ENCODE measurements around the gene DCLK2. TPM values are rescaled to one million over a fixed set of nuclear protein-coding genes. Genes with fewer than 3 reads are reported as not detected.

The DCLK2 gene
- total and polyA plus RNA-seq, 9 donors, result 4.4 to 9.8 (median 7.2) TPM

GRCh38 chr4:150207871-150208270 lies 129.6 kb downstream of the DCLK2 start:
- DNase-seq, result no peak
- Histone ChIP-seq H3K4me1 (ENCODE audit: insufficient read depth) (peaks cover 2% of the 10 kb centered on the region), H3K9me3 (no peaks in the 10 kb centered on the region), H3K36me3 (no peaks in the 10 kb centered on the region), H3K27ac (no peak overlapping the region), H3K27me3 (no peaks in the 10 kb centered on the region), H3K4me3 (no peak overlapping the region)
- WGBS, 3 donors, result 92 to 97% (median 96%) methylated on average over 2 of the region's 2 CpGs
- intact Hi-C loops (cut with DNase I), result loop anchor here in 1 of 4 donors (10.0 kb wide), 1 partner anchor 133 kb away; the partner anchor contains the start of gene DCLK2
- TF ChIP-seq CTCF (IDR thresholded peaks at IDR 0.05) (no peak), EP300 (IDR thresholded peaks at IDR 0.05) (no peak), POLR2A (IDR thresholded peaks at IDR 0.05) (no peak)

GRCh38 chr4:150209140-150209829 lies 131.0 kb downstream of the DCLK2 start:
- peak; percentile 45 to 78 (median 65) for DNase-seq
- Histone ChIP-seq H3K9me3 (no peaks in the 10 kb centered on the region), H3K4me1 (ENCODE audit: insufficient read depth) (peaks cover 2% of the 10 kb centered on the region), H3K27me3 (no peaks in the 10 kb centered on the region), H3K36me3 (no peaks in the 10 kb centered on the region), H3K27ac (no peak overlapping the region), H3K4me3 (no peak overlapping the region)
- intact Hi-C loops (cut with DNase I), result loop anchor here in 1 of 4 donors (10.0 kb wide), 1 partner anchor 134 kb away; the partner anchor contains the start of gene DCLK2
- WGBS, 3 donors, result 71 to 84% (median 77%) methylated on average over 6 of the region's 6 CpGs
- TF ChIP-seq EP300 (IDR thresholded peaks at IDR 0.05) (no peak), CTCF (IDR thresholded peaks at IDR 0.05) (peak in 2 of 3 donors; percentile 12 to 45)

- no peak for DNase-seq
- Histone ChIP-seq H3K27ac (no peak overlapping the region), H3K27me3 (no peaks in the 10 kb centered on the region), H3K9me3 (no peaks in the 10 kb centered on the region), H3K4me3 (no peak overlapping the region), H3K36me3 (no peaks in the 10 kb centered on the region), H3K4me1 (ENCODE audit: insufficient read depth) (peaks cover 2% of the 10 kb centered on the region)
- WGBS, 3 donors, result 88 to 93% (median 93%) methylated on average over 6 of the region's 6 CpGs
- TF ChIP-seq EP300 (IDR thresholded peaks at IDR 0.05) (no peak), CTCF (IDR thresholded peaks at IDR 0.05) (no peak), POLR2A (IDR thresholded peaks at IDR 0.05) (no peak)
- intact Hi-C loops (cut with DNase I), result loop anchor here in 3 of 4 donors (10.0 kb wide), 3 partner anchors 136 to 206 kb away; partner anchors contain the start of gene DCLK2 (in 1 of the 3)
Observed at GRCh38 chr4:150211016-150211415, 132.8 kb downstream of the DCLK2 start.

- Histone ChIP-seq H3K9me3 (no peaks in the 10 kb centered on the region), H3K4me3 (no peak overlapping the region), H3K4me1 (ENCODE audit: insufficient read depth) (peaks cover 2% of the 10 kb centered on the region), H3K36me3 (no peaks in the 10 kb centered on the region), H3K27me3 (no peaks in the 10 kb centered on the region), H3K27ac (no peak overlapping the region)
- no peak for DNase-seq
- WGBS, 3 donors, result 83 to 87% (median 86%) methylated on average over 4 of the region's 4 CpGs
- intact Hi-C loops (cut with DNase I), result loop anchor here in 3 of 4 donors (10.0 kb wide), 3 partner anchors 137 to 207 kb away; partner anchors contain the start of gene DCLK2 (in 1 of the 3)
- TF ChIP-seq CTCF (IDR thresholded peaks at IDR 0.05) (no peak), POLR2A (IDR thresholded peaks at IDR 0.05) (no peak), EP300 (IDR thresholded peaks at IDR 0.05) (no peak)
Observed at GRCh38 chr4:150211799-150212445, 133.7 kb downstream of the DCLK2 start.

Data from ovary (tissue), 9 donors.